Adipocyte (in vitro differentiated cells): Measurements from ENCODE around the gene RNF182.
"Not testable (repeated sequence)": the region's sequence is repeated elsewhere in the genome, so short reads cannot be mapped to it uniquely, and the experiment has no call there.

ENCODE experiments used
- DNase-seq: peaks from one replicate; pipeline ENCODE4 v3.0.0-alpha.2; 2015; ENCODE audit warnings: low read depth
- H3K27me3 ChIP-seq: replicated peaks from 2 replicates; pipeline ENCODE4 v1.7.0; 2013; ENCODE audit warnings: mild to moderate bottlenecking, low read length, moderate library complexity; ENCODE audit not compliant: control insufficient read depth, insufficient read depth
- H3K36me3 ChIP-seq: 2 replicates; pipeline ENCODE4 v1.7.0; 2013; ENCODE audit warnings: low read length, mild to moderate bottlenecking, moderate library complexity; ENCODE audit not compliant: control insufficient read depth, insufficient read depth, severe bottlenecking
- H3K4me1 ChIP-seq: 2 replicates; pipeline ENCODE4 v1.7.0; 2013; ENCODE audit warnings: mild to moderate bottlenecking, low read length, moderate library complexity; ENCODE audit not compliant: control insufficient read depth, insufficient read depth
- H3K4me3 ChIP-seq: 2 replicates; pipeline ENCODE4 v1.7.0; 2013; ENCODE audit warnings: mild to moderate bottlenecking, low read length, moderate library complexity
- H3K9ac ChIP-seq: 2 replicates; pipeline ENCODE4 v1.7.0; 2013; ENCODE audit warnings: mild to moderate bottlenecking, low read length, moderate library complexity
- H3K9me3 ChIP-seq: 2 replicates; pipeline ENCODE4 v1.7.0; 2013; ENCODE audit warnings: mild to moderate bottlenecking, low read length, moderate library complexity; ENCODE audit not compliant: control insufficient read depth

Gene RNF182, protein sequence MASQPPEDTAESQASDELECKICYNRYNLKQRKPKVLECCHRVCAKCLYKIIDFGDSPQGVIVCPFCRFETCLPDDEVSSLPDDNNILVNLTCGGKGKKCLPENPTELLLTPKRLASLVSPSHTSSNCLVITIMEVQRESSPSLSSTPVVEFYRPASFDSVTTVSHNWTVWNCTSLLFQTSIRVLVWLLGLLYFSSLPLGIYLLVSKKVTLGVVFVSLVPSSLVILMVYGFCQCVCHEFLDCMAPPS

DNA sequence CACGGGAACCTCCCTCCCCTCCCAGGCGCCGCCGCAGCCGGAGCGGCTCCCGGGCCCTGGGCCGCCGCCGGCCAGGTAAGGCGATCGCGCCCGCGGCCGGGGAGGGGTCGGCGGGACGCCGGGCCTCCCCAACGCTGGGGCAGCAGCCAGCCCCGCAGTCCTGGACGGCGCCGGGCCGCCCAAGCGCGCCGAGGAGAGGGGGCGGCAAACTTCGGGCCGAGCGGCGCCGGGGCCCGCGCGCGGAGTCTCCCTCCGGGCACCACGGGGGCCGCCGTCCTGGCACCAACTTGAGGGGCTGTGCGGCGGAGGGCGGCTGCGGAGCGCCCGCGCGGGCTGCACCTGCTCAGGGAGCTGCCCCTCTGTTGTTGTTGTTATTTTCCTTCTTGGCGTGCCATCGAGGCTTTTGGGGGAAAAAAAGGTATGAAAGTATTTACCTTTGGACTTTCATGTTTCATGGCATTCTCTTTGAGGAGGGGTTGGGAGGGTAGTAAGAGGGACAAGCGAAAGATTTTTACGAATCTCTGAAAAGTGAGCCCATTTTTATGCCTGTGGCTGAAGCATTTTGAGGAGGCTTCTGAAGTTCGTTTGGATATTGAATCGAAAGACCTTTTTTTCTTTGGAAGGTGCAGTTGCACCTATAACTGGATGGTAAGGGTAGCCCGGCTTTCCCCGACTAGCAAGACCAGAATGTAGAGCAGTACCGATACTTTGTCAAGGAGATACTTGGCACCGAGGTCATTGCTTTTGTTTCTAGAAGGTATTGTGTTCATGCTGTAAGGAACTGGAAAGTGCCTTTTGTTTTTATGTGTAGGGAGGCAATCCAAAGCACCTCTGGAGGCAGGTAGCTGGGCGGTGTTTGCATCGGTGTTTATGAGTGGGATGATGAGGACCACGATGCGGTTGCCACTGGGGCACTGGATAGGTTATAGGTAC is at the start of gene RNF182:
Gene RNF182, plus strand, starts transcription at position 4 of the 933 bp plus-strand sequence. CDS start 52,168 bp downstream, outside the sequence.
- peak; percentile 78 for DNase-seq
- no peaks in the 10 kb centered on the region for H3K27me3 ChIP-seq

DNA sequence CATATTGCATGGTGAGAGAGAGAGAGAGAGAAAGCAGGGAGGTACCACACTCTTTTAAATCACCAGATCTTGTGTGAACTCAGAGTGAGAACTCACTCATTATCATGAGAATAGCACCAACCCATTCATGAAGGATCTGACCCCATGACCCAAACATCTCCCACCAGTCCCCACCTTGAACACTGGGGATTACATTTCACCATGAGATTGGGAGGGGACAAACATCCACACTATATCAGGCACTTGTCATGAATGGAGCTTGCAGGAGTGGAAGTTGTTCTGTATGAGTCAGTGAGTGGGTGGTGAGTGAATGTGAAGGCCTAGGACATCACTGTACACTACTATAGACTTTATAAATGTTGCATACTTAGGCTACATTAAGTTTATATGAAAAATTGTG is 47.7 kb upstream of the RNF182 start:
- peaks cover 8% of the 10 kb centered on the region for H3K27me3 ChIP-seq

More for the DNA sequence above, at the start of gene RNF182:
- Histone ChIP-seq H3K9me3 (no peaks in the 10 kb centered on the region), H3K36me3 (no peaks in the 10 kb centered on the region), H3K4me1 (peaks cover 17% of the 10 kb centered on the region), H3K9ac (peak within 1 kb of the TSS; percentile 84), H3K4me3 (peak within 1 kb of the TSS; percentile 89)

GRCh38 chr6:13880061-13880663 is 44.6 kb upstream of the RNF182 start:
- not testable (repeated sequence) for H3K4me3 ChIP-seq, H3K36me3 ChIP-seq, H3K9ac ChIP-seq, H3K4me1 ChIP-seq, DNase-seq, H3K27me3 ChIP-seq, H3K9me3 ChIP-seq

More for the DNA sequence above, 47.7 kb upstream of the RNF182 start:
- H3K4me1 ChIP-seq = peaks cover 9% of the 10 kb centered on the region
- H3K36me3 ChIP-seq = no peaks in the 10 kb centered on the region
- H3K4me3 ChIP-seq = no peak overlapping the region
- DNase-seq = peak; percentile 38
- no peaks in the 10 kb centered on the region for H3K9me3 ChIP-seq
- no peak overlapping the region for H3K9ac ChIP-seq

- DNase-seq = no peak
- H3K9me3 ChIP-seq = no peaks in the 10 kb centered on the region
- no peak overlapping the region for H3K9ac ChIP-seq
- H3K36me3 ChIP-seq = no peaks in the 10 kb centered on the region
- no peaks in the 10 kb centered on the region for H3K4me1 ChIP-seq
- no peak overlapping the region for H3K4me3 ChIP-seq
- no peaks in the 10 kb centered on the region for H3K27me3 ChIP-seq
Measured at GRCh38 chr6:13881621-13882165, 43.1 kb upstream of the RNF182 start.

DNA sequence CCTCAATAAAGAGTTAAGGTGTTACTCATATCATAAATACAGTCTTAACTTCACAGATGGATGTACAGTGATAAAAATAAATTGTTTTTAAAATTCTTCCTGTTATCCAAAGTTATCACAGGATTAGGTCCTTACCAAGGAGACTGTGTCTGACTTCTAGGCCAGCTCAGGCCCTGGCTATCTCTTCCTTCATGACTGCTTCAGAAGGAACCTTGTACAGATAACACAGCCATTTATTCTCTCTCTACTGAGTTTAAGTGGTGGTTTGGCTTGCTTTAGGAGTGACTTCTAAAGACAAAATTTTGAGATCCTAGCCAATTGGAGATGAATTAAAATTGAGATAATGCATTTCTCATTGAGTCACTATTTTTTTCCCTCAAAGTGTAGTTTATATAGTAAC is 40.8 kb upstream of the RNF182 start:
- Histone ChIP-seq H3K9ac (no peak overlapping the region), H3K4me3 (no peak overlapping the region), H3K4me1 (no peaks in the 10 kb centered on the region), H3K9me3 (no peaks in the 10 kb centered on the region), H3K27me3 (no peaks in the 10 kb centered on the region), H3K36me3 (no peaks in the 10 kb centered on the region)
- no peak for DNase-seq

DNA sequence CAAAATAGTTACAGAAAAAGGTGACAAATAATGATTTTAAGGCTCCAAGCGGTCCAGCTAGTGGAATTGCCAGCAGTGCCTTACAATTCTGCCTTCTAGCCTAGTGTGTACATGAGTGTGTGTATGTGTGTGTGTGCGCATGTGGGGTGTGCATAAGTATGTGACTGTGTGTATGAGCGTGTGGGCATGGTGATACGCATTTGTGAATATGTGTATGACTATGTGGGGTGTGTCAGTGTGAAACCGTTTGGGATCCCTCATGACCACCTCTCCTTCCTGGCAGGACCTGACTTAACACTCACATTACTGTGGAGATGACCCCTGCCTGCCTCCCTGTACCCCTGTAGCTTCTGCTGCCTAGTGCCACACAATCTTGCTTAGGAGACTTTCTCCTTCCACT is 40.4 kb upstream of the RNF182 start:
- DNase-seq = no peak
- H3K9ac ChIP-seq = no peak overlapping the region
- H3K36me3 ChIP-seq = no peaks in the 10 kb centered on the region
- no peak overlapping the region for H3K4me3 ChIP-seq
- no peaks in the 10 kb centered on the region for H3K4me1 ChIP-seq
- no peaks in the 10 kb centered on the region for H3K9me3 ChIP-seq
- H3K27me3 ChIP-seq = no peaks in the 10 kb centered on the region

- DNase-seq = no peak
- Histone ChIP-seq H3K4me3 (no peak overlapping the region), H3K4me1 (no peaks in the 10 kb centered on the region), H3K36me3 (no peaks in the 10 kb centered on the region), H3K9ac (no peak overlapping the region), H3K9me3 (no peaks in the 10 kb centered on the region), H3K27me3 (no peaks in the 10 kb centered on the region)
Measured at GRCh38 chr6:13885601-13886000, 39.2 kb upstream of the RNF182 start.

GRCh38 chr6:13886949-13887348 is 37.8 kb upstream of the RNF182 start:
- Histone ChIP-seq H3K9me3 (no peaks in the 10 kb centered on the region), H3K27me3 (no peaks in the 10 kb centered on the region), H3K36me3 (no peaks in the 10 kb centered on the region), H3K4me3 (no peak overlapping the region), H3K4me1 (no peaks in the 10 kb centered on the region), H3K9ac (no peak overlapping the region)
- DNase-seq = no peak

- H3K4me1 ChIP-seq = no peaks in the 10 kb centered on the region
- H3K9me3 ChIP-seq = no peaks in the 10 kb centered on the region
- no peak overlapping the region for H3K9ac ChIP-seq
- no peak overlapping the region for H3K4me3 ChIP-seq
- H3K36me3 ChIP-seq = no peaks in the 10 kb centered on the region
- DNase-seq = no peak
- H3K27me3 ChIP-seq = no peaks in the 10 kb centered on the region
Measured at GRCh38 chr6:13892017-13892645, 32.6 kb upstream of the RNF182 start.

GRCh38 chr6:13902922-13903321 is 21.8 kb upstream of the RNF182 start:
- H3K27me3 ChIP-seq = peaks cover 25% of the 10 kb centered on the region
- no peak overlapping the region for H3K4me3 ChIP-seq
- no peaks in the 10 kb centered on the region for H3K9me3 ChIP-seq
- no peak overlapping the region for H3K9ac ChIP-seq
- no peak for DNase-seq
- no peaks in the 10 kb centered on the region for H3K36me3 ChIP-seq
- no peaks in the 10 kb centered on the region for H3K4me1 ChIP-seq
